RWPE2 (cell line): ENCODE results near the gene CBFA2T3.

ENCODE experiments used
- ATAC-seq: fragments of 200-7000 bp; cut with Tn5 transposase; 3 replicates; pipeline ENCODE4 v1.9.1; 2021; ENCODE audit warnings: low read depth
- DNase-seq: peaks from one replicate; pipeline ENCODE4 v3.0.0-alpha.2; 2020; ENCODE audit warnings: low spot score
- H3K27ac ChIP-seq: fragments of 450-650 bp; 2 replicates; pipeline ENCODE4 v1.5.1; 2017; ENCODE audit warnings: mild to moderate bottlenecking; ENCODE audit not compliant: poor library complexity, severe bottlenecking
- H3K27me3 ChIP-seq: fragments of 250-450 bp; sonication (Bioruptor Pico); 2 replicates; pipeline ENCODE4 v1.5.1; 2021; ENCODE audit warnings: mild to moderate bottlenecking, moderate library complexity; ENCODE audit not compliant: insufficient read depth, poor library complexity, severe bottlenecking
- H3K36me3 ChIP-seq: fragments of 250-450 bp; sonication (Bioruptor Pico); 2 replicates; pipeline ENCODE4 v1.5.1; 2020; ENCODE audit warnings: low read depth, mild to moderate bottlenecking, moderate library complexity
- H3K4me1 ChIP-seq: fragments of 250-450 bp; sonication (Bioruptor Pico); 2 replicates; pipeline ENCODE4 v1.5.1; 2021; ENCODE audit warnings: mild to moderate bottlenecking, moderate library complexity; ENCODE audit not compliant: insufficient read depth, poor library complexity, severe bottlenecking
- H3K4me3 ChIP-seq: fragments of 250-450 bp; sonication (Bioruptor Pico); 2 replicates; pipeline ENCODE4 v1.5.1; 2021; ENCODE audit warnings: mild to moderate bottlenecking, moderate library complexity; ENCODE audit not compliant: severe bottlenecking
- H3K9me3 ChIP-seq: fragments of 250-450 bp; sonication (Bioruptor Pico); 2 replicates; pipeline ENCODE4 v1.5.1; 2021; ENCODE audit warnings: mild to moderate bottlenecking, moderate library complexity; ENCODE audit not compliant: severe bottlenecking
- CTCF ChIP-seq: fragments of 450-650 bp; IDR thresholded peaks from one replicate; pipeline ENCODE4 v1.5.1; 2017; ENCODE audit warnings: mild to moderate bottlenecking, moderate library complexity; ENCODE audit not compliant: poor library complexity, severe bottlenecking

Gene CBFA2T3

DNA sequence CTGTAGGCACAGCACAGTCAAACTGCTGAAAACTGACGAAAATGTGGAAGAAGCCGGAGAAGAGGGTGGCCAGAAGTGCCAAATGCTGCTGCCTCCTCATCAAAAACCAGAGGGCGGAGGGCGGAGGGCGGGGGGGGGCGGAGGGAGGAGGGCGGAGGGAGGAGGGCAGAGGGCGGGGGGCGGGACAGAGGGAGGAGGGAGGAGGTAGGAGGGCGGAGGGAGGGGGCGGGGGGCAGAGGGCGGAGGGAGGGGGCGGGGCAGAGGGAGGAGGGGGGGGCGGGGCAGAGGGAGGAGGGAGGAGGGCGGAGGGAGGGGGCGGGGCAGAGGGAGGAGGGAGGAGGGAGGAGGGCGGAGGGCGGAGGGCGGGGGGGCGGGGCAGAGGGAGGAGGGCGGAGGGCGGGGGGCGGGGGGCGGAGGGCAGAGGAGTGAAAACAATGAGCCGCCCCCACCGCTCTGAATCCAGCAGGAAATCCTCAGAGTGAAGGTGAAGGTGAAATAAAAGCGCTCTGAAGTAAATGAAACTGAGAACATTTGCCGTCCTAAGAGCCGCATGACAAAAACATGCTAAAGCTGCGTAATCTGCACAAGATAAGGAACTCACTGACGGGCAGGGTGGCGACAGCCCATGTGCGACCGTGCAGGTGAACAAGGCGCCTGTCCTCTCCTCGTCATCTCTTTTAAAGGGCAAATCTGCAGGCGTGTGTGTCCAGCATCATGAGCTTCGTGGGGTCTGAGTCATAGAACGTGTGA, 22.6 kb upstream of the CBFA2T3 start:
- H3K27ac ChIP-seq: no peak overlapping the region
- no peaks in the 10 kb centered on the region for H3K4me1 ChIP-seq
- H3K4me3 ChIP-seq: no peak overlapping the region
- no peaks in the 10 kb centered on the region for H3K36me3 ChIP-seq
- H3K27me3 ChIP-seq: peaks cover 22% of the 10 kb centered on the region
- DNase-seq (no peak), ATAC-seq (peak; percentile 19; the same call in 1 of the 3 replicates)
- peaks cover 16% of the 10 kb centered on the region for H3K9me3 ChIP-seq
- no peak for TF ChIP-seq CTCF

DNA sequence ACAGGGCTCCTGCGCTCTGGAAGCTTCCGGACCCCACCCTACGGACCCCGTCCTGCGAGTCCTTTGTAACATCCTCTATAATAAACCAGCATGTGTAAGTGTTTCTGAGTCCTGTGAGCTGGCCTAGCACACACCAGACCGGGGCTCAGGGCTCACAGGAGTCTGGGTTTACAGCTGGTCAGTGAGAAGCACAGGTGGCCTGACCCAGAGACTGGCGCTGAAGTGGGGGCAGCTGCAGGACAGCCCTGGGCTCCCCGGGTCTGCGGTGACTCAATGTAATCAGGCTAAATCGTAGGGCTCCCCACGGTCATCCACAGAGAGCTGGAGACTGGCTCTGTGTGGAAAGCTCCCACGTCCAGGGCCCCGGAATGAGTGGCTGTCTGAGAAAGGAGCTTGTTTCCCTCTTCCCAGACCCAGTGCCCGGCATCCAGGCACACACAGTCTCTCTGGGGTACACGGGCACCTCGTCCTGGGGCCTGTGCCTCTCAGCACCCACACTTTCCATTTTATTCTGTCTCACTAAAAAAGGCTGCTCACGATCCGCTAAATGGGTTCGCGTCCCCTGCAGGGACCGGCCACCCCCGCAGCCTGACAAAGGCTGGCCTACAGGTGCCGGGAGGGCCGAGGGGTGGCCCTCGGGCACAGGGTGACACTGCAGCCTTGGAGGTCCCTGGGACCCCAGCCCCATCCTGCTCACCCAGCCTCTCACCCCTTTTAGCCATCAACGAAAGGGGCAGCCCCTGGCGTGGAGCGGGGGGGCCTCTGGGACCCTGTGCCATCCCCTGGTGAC, 18.9 kb upstream of the CBFA2T3 start:
- Histone ChIP-seq H3K9me3 (peaks cover 12% of the 10 kb centered on the region), H3K4me3 (no peak overlapping the region), H3K27ac (no peak overlapping the region), H3K4me1 (no peaks in the 10 kb centered on the region), H3K36me3 (no peaks in the 10 kb centered on the region), H3K27me3 (peaks cover 38% of the 10 kb centered on the region)
- no peak for TF ChIP-seq CTCF
- no peak for ATAC-seq
- no peak for DNase-seq

GRCh38 chr16:88995194-88995593, 18.2 kb upstream of the CBFA2T3 start:
- Histone ChIP-seq H3K36me3 (no peaks in the 10 kb centered on the region), H3K4me1 (no peaks in the 10 kb centered on the region), H3K27ac (no peak overlapping the region), H3K4me3 (no peak overlapping the region), H3K27me3 (peaks cover 40% of the 10 kb centered on the region), H3K9me3 (peaks cover 11% of the 10 kb centered on the region)
- ATAC-seq (no peak), DNase-seq (no peak)
- TF ChIP-seq CTCF: no peak

DNA sequence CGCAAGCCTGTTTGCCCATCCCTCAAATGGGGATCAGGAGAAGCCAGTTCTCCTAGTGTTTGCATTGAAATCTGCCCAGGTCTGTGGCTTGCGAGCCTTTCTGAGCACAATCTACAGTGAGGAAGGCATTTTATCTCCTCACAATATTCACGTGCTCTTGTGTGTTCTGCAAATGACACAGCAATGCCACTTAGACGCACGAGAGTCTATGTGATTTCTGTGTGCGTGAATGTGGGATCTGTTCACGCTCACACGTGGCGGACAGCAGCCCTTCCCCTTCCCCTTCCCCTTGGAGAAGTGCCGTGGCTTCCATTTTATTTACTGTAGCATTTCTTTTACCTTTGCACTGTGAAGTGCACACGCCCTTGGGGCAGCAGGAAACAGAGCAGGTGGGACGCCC, 17.7 kb upstream of the CBFA2T3 start:
- no peak for TF ChIP-seq CTCF
- no peak overlapping the region for H3K27ac ChIP-seq
- no peaks in the 10 kb centered on the region for H3K4me1 ChIP-seq

More for the DNA sequence above, 17.7 kb upstream of the CBFA2T3 start:
- H3K27me3 ChIP-seq: peaks cover 43% of the 10 kb centered on the region
- ATAC-seq (no peak), DNase-seq (no peak)
- no peak overlapping the region for H3K4me3 ChIP-seq
- peaks cover 11% of the 10 kb centered on the region for H3K9me3 ChIP-seq
- no peaks in the 10 kb centered on the region for H3K36me3 ChIP-seq
